Activated CD8-positive, alpha-beta memory T cell treated with anti-CD3 and anti-CD28 coated beads for 1 hour (primary cell): Measurements from ENCODE around the gene WNT1.
A peak's percentile ranks its signal among the peaks of the same experiment; 100 is the strongest.

ENCODE experiments used
- DNase-seq, 2 donors: peaks; one replicate each; pipeline ENCODE4 v3.0.0-alpha.2; 2020; ENCODE audit warnings: low read depth in 1 of 2; ENCODE audit errors: extremely low read depth in 1 of 2

The WNT1 gene

DNA sequence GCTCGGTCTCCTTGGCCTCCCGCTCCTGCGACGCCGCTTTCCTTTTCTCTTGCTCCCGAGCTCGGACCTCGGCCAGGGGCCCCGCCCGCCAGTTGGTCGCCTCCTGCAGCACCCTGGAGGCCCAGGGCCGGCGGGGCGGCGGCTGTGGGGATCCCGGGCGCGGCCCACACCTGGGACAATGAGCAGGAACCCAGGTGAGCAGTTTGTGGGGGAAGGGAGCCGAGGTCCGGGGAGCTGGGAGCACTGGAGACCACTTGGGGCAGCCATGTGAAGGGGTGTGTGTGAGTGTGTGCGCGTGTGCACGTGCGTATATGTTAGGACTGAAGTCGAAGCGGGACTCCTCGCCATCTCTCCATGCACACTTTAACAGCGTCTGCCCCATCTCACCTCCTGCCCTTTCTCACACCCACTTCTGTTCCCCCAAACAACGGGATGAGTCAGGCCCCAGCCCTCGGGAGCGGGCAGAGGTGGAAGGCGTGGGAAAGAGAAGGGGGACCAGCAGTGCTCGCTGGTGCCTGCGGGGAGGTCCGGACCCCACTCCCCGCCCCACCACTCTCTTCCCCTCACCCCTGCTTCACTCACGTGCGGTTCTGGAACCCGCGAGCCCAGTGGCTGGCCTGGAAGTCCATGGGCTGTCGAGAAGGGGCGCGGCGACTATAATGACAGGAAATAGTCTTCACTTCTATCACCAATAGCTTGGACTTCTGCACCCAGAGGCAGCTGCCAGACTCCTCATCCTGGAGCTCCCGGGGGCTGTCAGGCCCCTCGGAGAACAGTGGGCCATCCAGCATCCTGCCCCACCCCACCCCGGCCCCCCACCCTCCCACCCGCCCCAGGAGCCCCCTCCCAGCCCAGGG lies 20.6 kb downstream of the WNT1 start:
- DNase-seq = no peak

GRCh38 chr12:48999371-49000131 lies 21.4 kb downstream of the WNT1 start, which contains the start of gene DDN:
Gene DDN, minus strand, starts transcription at chr12:48999375. Its CDS starts 88 bp downstream, at chr12:48999287.
- no peak for DNase-seq

DNA sequence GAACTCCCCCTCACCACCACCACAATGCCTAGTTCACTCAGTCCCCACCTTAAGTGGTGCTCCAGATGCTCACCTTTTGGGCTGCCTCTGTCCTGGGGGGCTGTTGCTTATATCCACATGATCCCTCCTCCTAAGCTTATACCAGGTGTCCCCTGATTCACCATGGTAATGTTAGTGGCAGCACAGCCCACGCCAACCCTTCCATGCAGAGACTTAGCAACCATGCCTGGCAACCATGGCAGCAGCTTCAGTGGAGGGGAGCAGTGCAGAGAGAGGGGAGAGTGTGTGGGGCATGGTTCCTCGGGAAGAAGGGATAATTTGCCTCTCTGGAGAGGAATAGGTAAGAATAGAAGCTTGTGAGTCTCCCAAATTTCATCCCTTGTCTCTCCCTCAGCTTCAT lies 22.2 kb downstream of the WNT1 start:
- DNase-seq = no peak

- no peak for DNase-seq
These were observed 30.8 kb downstream of the WNT1 start for GRCh38 chr12:49008943-49009342.

- no peak for DNase-seq
These were observed 32.1 kb downstream of the WNT1 start for GRCh38 chr12:49010092-49010668.

DNA sequence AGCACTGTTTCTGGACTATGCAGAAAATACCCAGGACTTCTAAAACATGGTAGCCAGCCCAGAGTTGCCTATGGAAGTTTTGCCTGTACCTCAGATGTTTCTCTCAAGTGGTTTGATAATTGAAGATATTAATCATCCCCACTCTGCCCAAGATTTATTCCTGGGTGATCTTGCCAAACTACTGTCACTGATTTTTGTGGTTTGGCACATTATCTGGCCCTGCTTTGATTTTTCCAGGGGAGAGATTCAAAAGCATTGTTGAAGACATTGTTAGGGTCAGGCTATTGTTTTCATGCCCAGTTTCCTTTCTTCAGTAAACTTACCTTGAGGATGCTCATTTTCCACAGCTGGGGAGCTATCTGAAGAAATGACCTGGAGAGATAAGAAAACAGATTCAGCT lies 34.6 kb downstream of the WNT1 start:
- DNase-seq = no peak

DNA sequence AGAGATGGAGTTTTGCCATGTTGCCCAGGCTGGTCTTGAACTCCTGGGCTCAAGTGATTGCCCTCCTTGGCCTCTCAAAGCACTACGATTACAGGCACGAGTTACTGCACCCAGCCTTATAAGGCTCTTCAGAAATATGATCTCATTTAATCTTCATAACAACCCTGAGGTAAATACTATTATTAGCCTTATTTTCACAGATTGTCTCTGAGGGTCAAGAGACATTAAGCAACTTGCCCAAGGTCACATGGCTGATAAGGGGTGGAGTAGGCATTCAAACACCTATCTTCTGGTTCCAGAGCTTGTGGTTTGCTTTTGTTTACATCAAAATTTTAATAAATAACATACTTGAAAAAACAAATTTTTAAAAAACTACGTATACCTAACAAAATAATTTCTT lies 35.3 kb downstream of the WNT1 start:
- DNase-seq = no peak

GRCh38 chr12:49014547-49014946 lies 36.4 kb downstream of the WNT1 start:
- no peak for DNase-seq

- no peak for DNase-seq
These were observed 37.1 kb downstream of the WNT1 start for GRCh38 chr12:49015196-49015595.

DNA sequence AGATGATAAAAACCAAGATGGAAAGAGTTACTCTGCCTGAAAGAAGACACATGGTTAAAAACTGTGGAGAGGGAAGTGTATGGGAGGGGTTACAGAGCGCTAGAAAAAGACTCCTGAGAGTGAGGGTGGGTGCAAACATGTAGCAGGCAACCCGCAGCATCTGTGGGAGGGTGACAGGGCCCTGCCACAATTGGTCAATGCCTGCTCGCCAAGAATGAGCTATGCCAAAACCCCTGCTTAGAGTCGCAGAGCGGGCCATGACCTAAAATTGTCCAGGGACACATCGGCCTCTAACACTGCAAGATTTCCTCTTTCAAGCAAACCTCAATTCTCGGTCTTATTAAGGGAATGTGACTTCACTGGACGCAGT lies 39.8 kb downstream of the WNT1 start:
- DNase-seq = no peak

GRCh38 chr12:49018261-49019119 lies 40.4 kb downstream of the WNT1 start, which contains the start of gene PRKAG1:
Gene PRKAG1, minus strand, starts transcription at chr12:49018776. Its CDS starts 36 bp downstream, at chr12:49018740.
- peak; percentile 93 to 94 for DNase-seq

- DNase-seq = no peak
These were observed 41.0 kb downstream of the WNT1 start for GRCh38 chr12:49019120-49019430.

- no peak for DNase-seq
These were observed 41.6 kb downstream of the WNT1 start for GRCh38 chr12:49019443-49020324.

DNA sequence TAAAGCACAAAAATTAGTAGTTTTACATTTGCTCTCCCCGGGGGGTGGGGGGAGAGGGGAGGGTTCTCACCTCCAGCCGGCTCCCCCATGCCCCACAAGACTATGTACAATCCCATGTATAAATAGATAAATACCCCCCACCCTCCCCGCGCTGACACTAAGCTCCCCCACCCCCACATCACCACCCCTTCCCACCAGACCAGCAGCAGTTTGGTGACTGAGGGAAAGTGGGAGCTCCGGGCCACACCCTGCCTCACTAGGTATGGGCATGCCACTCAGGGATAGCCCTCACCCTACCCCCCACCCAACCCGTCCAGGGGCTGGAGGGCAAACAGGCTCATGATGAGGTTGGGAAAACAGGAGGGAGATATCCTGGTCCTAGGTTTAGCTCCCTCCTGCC lies 42.3 kb downstream of the WNT1 start:
- no peak for DNase-seq

GRCh38 chr12:49021292-49021915 lies 43.3 kb downstream of the WNT1 start:
- DNase-seq = no peak

GRCh38 chr12:49022558-49023178 lies 44.5 kb downstream of the WNT1 start:
- no peak for DNase-seq

DNA sequence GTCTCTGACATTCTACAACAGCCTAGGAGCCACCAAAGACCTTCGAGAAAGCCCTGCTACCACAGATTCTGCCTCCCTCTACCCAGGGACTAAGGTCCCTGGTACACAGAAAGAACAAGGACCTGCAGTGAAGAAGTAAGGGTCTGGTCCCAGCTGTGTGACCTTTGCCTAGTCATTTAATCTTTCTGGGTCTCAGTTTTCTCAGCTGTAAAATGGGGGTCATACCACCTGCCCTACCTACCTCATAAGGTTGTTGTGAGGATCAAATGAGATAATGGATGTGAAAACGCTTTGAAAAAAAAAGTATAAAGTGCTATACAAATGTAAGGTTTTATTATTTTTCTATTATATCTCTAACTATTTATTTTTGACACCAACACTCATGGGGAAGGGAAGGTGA lies 45.7 kb downstream of the WNT1 start:
- DNase-seq = no peak

DNA sequence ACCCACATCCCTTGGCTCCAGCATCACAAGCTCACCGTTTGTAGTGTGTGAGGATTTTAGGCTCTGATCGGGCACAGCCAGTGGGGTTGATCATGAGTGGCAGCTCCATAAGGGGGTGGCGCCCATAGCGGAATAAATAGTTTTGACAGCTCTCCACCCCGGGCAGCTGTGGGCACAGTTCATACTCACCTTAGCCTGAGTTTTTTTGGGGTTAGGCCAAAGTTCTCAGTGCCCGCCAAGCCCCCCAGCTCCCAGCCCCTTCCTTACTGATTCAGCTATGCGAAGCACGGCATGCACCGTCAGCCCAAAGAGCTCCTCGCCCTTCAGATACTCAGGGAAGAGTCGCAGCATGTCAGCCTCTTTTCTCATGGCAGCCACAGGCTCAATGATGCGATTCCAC lies 46.4 kb downstream of the WNT1 start:
- no peak for DNase-seq

DNA sequence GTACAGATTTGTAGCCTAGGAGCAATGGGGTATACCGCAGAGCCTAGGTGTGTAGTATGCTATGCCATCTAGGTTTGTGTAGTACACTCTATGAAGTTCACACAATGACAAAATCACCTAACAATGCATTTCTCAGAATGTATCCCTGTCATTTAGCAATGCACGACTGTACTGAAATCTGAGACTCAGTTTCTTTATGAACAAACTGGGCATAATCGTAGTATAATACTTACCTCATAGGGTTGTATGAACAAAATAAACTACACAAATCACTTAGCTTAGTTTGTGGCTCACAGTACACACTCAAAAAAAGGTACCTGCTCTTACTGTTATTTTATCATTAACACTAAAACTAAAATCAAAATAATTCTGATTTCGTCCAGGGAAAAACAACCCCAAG lies 47.3 kb downstream of the WNT1 start:
- no peak for DNase-seq
